Activated effector memory CD4-positive, alpha-beta T cell treated with Interleukin-2 at 50 U/mL for 16 hours (primary cell): ENCODE data around the gene S100A3.
"Not testable (repeated sequence)": the region's sequence is repeated elsewhere in the genome, so short reads cannot be mapped to it uniquely, and the experiment has no call there.

Experiments used
- DNase-seq: peaks from one replicate; pipeline ENCODE4 v3.0.0-alpha.2; 2020

S100A3 gene

GRCh38 chr1:153568367-153569099 lies 19.5 kb upstream of the S100A3 start:
- DNase-seq: peak; percentile 69

GRCh38 chr1:153567621-153568366 lies 18.7 kb upstream of the S100A3 start:
- no peak for DNase-seq

GRCh38 chr1:153566414-153567371 lies 17.6 kb upstream of the S100A3 start:
- DNase-seq: peak; percentile 88

GRCh38 chr1:153565529-153566374 lies 16.7 kb upstream of the S100A3 start, which contains the start of gene S100A2:
Gene S100A2, minus strand, starts transcription at chr1:153565844. Its CDS starts 1,967 bp downstream, at chr1:153563877.
- DNase-seq: peak; percentile 30

- DNase-seq: no peak
These were observed 14.9 kb upstream of the S100A3 start for GRCh38 chr1:153563991-153564390.

- no peak for DNase-seq
These were observed 14.4 kb upstream of the S100A3 start for GRCh38 chr1:153563483-153563901.

GRCh38 chr1:153562021-153562420 lies 13.0 kb upstream of the S100A3 start:
- not testable (repeated sequence) for DNase-seq

- no peak for DNase-seq
These were observed 12.5 kb upstream of the S100A3 start for GRCh38 chr1:153561466-153561985.

- no peak for DNase-seq
These were observed 11.9 kb upstream of the S100A3 start for GRCh38 chr1:153560771-153561465.

- DNase-seq: no peak
These were observed 11.2 kb upstream of the S100A3 start for GRCh38 chr1:153560241-153560640.

- DNase-seq: no peak
These were observed 8.8 kb upstream of the S100A3 start for GRCh38 chr1:153557877-153558276.

- no peak for DNase-seq
These were observed 7.3 kb upstream of the S100A3 start for GRCh38 chr1:153556348-153556747.

GRCh38 chr1:153553830-153554541 lies 4.9 kb upstream of the S100A3 start:
- DNase-seq: no peak

GRCh38 chr1:153553096-153553495 lies 4.0 kb upstream of the S100A3 start:
- no peak for DNase-seq

GRCh38 chr1:153552335-153552734 lies 3.3 kb upstream of the S100A3 start:
- no peak for DNase-seq

- no peak for DNase-seq
These were observed 1.9 kb upstream of the S100A3 start for GRCh38 chr1:153550827-153551500.

- no peak for DNase-seq
These were observed 1.3 kb upstream of the S100A3 start for GRCh38 chr1:153550398-153550758.

GRCh38 chr1:153549741-153550397 lies 811 bp upstream of the S100A3 start:
- no peak for DNase-seq
